ENCODE results near the gene NTHL1.

NTHL1 gene

DNA sequence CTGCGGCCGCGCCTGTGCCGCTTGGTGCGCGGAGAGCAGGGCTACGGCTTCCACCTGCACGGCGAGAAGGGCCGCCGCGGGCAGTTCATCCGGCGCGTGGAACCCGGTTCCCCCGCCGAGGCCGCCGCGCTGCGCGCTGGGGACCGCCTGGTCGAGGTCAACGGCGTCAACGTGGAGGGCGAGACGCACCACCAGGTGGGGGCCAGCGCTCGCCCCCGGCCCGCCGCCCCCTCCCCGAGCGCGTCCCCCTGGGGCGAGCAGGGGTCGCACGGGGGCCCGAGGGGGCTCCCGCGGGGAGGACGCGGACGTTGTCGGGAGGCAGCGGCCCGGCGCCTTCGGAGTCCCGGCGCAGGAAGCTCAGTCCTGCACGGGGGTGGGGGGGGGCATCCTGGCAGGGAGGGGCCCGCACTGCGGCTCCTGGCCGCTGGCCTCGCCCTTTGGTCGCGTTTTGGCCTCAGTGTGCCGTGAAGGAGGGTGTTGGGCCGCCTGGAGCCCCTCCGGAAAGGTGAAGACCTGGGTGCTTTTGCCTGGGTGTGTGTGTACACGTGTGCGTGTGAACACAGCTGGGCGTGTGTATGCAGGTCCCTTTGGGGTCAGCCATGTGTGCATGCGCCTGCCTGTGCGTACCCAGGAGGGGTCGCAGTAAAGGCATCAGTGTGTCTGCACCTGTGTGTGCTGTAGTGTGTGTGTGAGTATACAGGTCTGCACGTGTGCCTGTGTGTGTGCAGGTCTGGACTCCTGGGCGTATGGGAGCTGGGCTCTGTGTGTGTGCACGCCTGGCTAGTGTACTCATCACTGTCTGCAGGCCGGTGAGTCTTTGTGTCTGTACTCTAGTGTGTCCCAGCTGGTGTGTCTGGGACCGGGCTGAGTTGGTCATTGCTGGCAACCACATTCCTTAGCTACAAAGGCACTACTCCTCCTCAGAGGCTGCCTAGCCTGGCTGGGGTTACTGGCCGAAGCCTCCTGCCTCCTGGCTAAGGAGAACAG is 20.3 kb downstream of the NTHL1 start:
- H3K27me3 ChIP-seq (replicated peaks; ENCODE audit: insufficient read depth, low read length) = peaks cover 39% of the 10 kb centered on the region
- DNase-seq = peak; percentile 7
- H3K36me3 ChIP-seq (replicated peaks; ENCODE audit: insufficient read depth, low read length) = no peaks in the 10 kb centered on the region
- H3K9me2 ChIP-seq (replicated peaks; ENCODE audit: insufficient read depth, low read length) = no peaks in the 10 kb centered on the region
- H3F3A ChIP-seq (ENCODE audit: insufficient read depth, low read length) = no peaks in the 10 kb centered on the region; the same call in 1 of the 2 replicates
- TF ChIP-seq EZH2phosphoT487 (IDR thresholded peaks at IDR 0.05; ENCODE audit: low read length) (no peak), EZH2 (optimal IDR thresholded peaks at IDR 0.05; ENCODE audit: low read depth, low read length) (no peak)
- TF ChIP-seq, protein P1, sequence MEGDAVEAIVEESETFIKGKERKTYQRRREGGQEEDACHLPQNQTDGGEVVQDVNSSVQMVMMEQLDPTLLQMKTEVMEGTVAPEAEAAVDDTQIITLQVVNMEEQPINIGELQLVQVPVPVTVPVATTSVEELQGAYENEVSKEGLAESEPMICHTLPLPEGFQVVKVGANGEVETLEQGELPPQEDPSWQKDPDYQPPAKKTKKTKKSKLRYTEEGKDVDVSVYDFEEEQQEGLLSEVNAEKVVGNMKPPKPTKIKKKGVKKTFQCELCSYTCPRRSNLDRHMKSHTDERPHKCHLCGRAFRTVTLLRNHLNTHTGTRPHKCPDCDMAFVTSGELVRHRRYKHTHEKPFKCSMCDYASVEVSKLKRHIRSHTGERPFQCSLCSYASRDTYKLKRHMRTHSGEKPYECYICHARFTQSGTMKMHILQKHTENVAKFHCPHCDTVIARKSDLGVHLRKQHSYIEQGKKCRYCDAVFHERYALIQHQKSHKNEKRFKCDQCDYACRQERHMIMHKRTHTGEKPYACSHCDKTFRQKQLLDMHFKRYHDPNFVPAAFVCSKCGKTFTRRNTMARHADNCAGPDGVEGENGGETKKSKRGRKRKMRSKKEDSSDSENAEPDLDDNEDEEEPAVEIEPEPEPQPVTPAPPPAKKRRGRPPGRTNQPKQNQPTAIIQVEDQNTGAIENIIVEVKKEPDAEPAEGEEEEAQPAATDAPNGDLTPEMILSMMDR (IDR thresholded peaks at IDR 0.05; ENCODE audit: low read length) = no peak
- no peaks in the 10 kb centered on the region for H4K20me1 ChIP-seq (ENCODE audit: insufficient read depth, low read length)
- peak overlapping the region; percentile 62; the same call in 1 of the 2 replicates for H3K4me2 ChIP-seq (ENCODE audit: low read depth, low read length)
- peaks cover 8% of the 10 kb centered on the region; the same call in 1 of the 2 replicates for H3K4me1 ChIP-seq (ENCODE audit: low read length)
- H3K27ac ChIP-seq (ENCODE audit: low read length) = no peak overlapping the region
- H3K4me3 ChIP-seq (ENCODE audit: low read length) = peak overlapping the region; percentile 34; the same call in 1 of the 2 replicates
- no peak overlapping the region for H3K9ac ChIP-seq (ENCODE audit: low read length)
- no peaks in the 10 kb centered on the region for H3K79me2 ChIP-seq (ENCODE audit: low read length)
- no peak overlapping the region for H2AFZ ChIP-seq (ENCODE audit: low read length)
- no peaks in the 10 kb centered on the region for H3K9me3 ChIP-seq (replicated peaks; ENCODE audit: insufficient read depth, low read length)

DNA sequence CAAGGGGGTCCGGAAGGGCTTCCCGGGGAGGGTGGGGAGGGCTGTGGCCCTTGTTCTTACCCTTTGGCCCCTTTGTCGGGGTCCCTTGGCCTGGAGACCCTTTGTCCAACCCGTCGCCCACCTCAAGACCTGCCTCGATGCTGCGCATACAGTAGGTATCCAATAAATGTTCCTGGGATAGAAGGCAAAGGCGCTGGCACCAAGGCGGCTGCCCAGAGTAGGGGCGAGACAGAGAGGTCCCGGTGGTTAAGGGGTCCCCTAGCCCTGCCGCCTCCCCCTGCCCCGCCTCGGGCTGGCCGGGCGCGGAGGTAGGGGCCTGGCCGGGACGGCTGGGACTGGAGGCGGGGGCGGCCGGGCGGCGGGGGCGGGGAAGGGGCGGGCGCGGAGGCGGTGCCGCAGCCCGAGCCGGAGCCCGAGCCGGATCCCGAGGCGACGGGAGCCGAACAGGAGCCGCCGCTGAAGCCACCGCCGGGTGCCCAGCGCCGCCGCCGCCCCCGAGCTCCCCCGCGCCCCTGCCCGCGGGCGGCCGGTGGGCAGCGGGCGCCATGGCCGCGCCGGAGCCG is 21.1 kb downstream of the NTHL1 start, which contains the start of gene NHERF2:
Gene NHERF2, plus strand, starts transcription at position 442 of the 563 bp plus-strand sequence. Its CDS starts 104 bp downstream, at position 546.
- H2AFZ ChIP-seq (ENCODE audit: low read length) = no peak within 1 kb of the TSS
- H3K4me3 ChIP-seq (ENCODE audit: low read length) = peak within 1 kb of the TSS; percentile 34; the same call in 1 of the 2 replicates
- peaks cover 45% of the 10 kb centered on the region for H3K27me3 ChIP-seq (replicated peaks; ENCODE audit: insufficient read depth, low read length)
- H3K36me3 ChIP-seq (replicated peaks; ENCODE audit: insufficient read depth, low read length) = no peaks in the 10 kb centered on the region
- peak; percentile 32 for DNase-seq
- no peak within 1 kb of the TSS for H3K9ac ChIP-seq (ENCODE audit: low read length)
- peak within 1 kb of the TSS; percentile 62; the same call in 1 of the 2 replicates for H3K4me2 ChIP-seq (ENCODE audit: low read depth, low read length)
- TF ChIP-seq, protein P1 (IDR thresholded peaks at IDR 0.05; ENCODE audit: low read length) = no peak
- TF ChIP-seq EZH2phosphoT487 (IDR thresholded peaks at IDR 0.05; ENCODE audit: low read length) = no peak
- no peak for TF ChIP-seq EZH2 (optimal IDR thresholded peaks at IDR 0.05; ENCODE audit: low read depth, low read length)
- no peaks in the 10 kb centered on the region for H3K9me3 ChIP-seq (replicated peaks; ENCODE audit: insufficient read depth, low read length)
- H3K4me1 ChIP-seq (ENCODE audit: low read length) = peaks cover 6% of the 10 kb centered on the region; the same call in 1 of the 2 replicates
- no peaks in the 10 kb centered on the region for H3K9me2 ChIP-seq (replicated peaks; ENCODE audit: insufficient read depth, low read length)
- no peak within 1 kb of the TSS for H3K27ac ChIP-seq (ENCODE audit: low read length)
- H3K79me2 ChIP-seq (ENCODE audit: low read length) = no peaks in the 10 kb centered on the region
- H3F3A ChIP-seq (ENCODE audit: insufficient read depth, low read length) = no peaks in the 10 kb centered on the region; the same call in 1 of the 2 replicates
- no peaks in the 10 kb centered on the region for H4K20me1 ChIP-seq (ENCODE audit: insufficient read depth, low read length)

- Histone ChIP-seq H3K9me3 (replicated peaks; ENCODE audit: insufficient read depth, low read length) (no peaks in the 10 kb centered on the region), H3K9me2 (replicated peaks; ENCODE audit: insufficient read depth, low read length) (no peaks in the 10 kb centered on the region), H3K27me3 (replicated peaks; ENCODE audit: insufficient read depth, low read length) (peaks cover 46% of the 10 kb centered on the region), H4K20me1 (ENCODE audit: insufficient read depth, low read length) (no peaks in the 10 kb centered on the region), H3K9ac (ENCODE audit: low read length) (no peak overlapping the region), H3K4me2 (ENCODE audit: low read depth, low read length) (peak overlapping the region; percentile 57; the same call in 1 of the 2 replicates), H3K27ac (ENCODE audit: low read length) (no peak overlapping the region), H3K36me3 (replicated peaks; ENCODE audit: insufficient read depth, low read length) (no peaks in the 10 kb centered on the region), H3K79me2 (ENCODE audit: low read length) (no peaks in the 10 kb centered on the region), H3F3A (ENCODE audit: insufficient read depth, low read length) (no peaks in the 10 kb centered on the region; the same call in 1 of the 2 replicates), H3K4me3 (ENCODE audit: low read length) (no peak overlapping the region), H2AFZ (ENCODE audit: low read length) (no peak overlapping the region), H3K4me1 (ENCODE audit: low read length) (peaks cover 5% of the 10 kb centered on the region; the same call in 1 of the 2 replicates)
- peak; percentile 5 for DNase-seq
- TF ChIP-seq EZH2phosphoT487 (IDR thresholded peaks at IDR 0.05; ENCODE audit: low read length) = no peak
- TF ChIP-seq, protein P1 (IDR thresholded peaks at IDR 0.05; ENCODE audit: low read length) = no peak
- no peak for TF ChIP-seq EZH2 (optimal IDR thresholded peaks at IDR 0.05; ENCODE audit: low read depth, low read length)
Observed at GRCh38 chr16:2025878-2026460, 21.7 kb downstream of the NTHL1 start.

Measured in MM.1S (cell line).